ENCODE data around the gene RPS6KC1.

DNA sequence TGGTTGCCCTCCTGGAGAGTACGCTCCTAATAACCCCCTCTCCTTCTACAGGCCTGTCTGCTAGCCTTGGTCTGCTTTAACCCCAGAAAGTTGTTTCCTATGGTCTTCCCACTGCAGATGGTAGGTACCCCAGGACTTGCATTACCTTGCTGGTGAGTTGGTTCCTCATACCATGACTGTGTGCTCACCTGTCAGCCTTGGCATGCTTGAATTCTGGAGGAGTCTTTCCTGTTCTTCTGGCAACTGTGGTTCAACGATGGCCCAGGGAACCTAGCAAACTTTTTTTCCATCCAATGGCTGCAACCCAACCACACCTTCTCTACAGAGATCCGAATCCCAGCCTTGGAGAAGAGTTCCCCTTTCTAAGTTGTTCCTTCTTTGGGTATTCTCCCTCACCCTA lies 36.9 kb downstream of the RPS6KC1 start:
- TF ChIP-seq, protein P1, sequence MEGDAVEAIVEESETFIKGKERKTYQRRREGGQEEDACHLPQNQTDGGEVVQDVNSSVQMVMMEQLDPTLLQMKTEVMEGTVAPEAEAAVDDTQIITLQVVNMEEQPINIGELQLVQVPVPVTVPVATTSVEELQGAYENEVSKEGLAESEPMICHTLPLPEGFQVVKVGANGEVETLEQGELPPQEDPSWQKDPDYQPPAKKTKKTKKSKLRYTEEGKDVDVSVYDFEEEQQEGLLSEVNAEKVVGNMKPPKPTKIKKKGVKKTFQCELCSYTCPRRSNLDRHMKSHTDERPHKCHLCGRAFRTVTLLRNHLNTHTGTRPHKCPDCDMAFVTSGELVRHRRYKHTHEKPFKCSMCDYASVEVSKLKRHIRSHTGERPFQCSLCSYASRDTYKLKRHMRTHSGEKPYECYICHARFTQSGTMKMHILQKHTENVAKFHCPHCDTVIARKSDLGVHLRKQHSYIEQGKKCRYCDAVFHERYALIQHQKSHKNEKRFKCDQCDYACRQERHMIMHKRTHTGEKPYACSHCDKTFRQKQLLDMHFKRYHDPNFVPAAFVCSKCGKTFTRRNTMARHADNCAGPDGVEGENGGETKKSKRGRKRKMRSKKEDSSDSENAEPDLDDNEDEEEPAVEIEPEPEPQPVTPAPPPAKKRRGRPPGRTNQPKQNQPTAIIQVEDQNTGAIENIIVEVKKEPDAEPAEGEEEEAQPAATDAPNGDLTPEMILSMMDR (IDR thresholded peaks at IDR 0.05; ENCODE audit: insufficient read depth, low read depth, low read length): no peak
- TF ChIP-seq EZH2 (IDR thresholded peaks at IDR 0.05; ENCODE audit: insufficient read depth, low read length): no peak

All from astrocyte (in vitro differentiated cells and primary cell).